CD8-positive, alpha-beta memory T cell (primary cell): Measurements from ENCODE around the gene VPS50. TPM values are rescaled to one million over a fixed set of nuclear protein-coding genes. Genes with fewer than 3 reads are reported as not detected.

ENCODE experiments used
- CTCF ChIA-PET: fragments of 350-600 bp; sonication (Branson Sonifier 250); formaldehyde crosslinking; loops from one replicate; lab custom pipeline; 2021; ENCODE audit warnings: antibody characterized with exemption; lab: Charles Lee
- POLR2A ChIA-PET: fragments of 350-600 bp; sonication (Branson Sonifier 250); formaldehyde crosslinking; loops from one replicate; lab custom pipeline; 2021; ENCODE audit warnings: antibody characterized with exemption; lab: Charles Lee
- DNase-seq, 5 donors: peaks; one replicate each; pipeline versions ENCODE4 v3.0.0 to v3.0.0-alpha.2; 2020 to 2022; ENCODE audit warnings: mixed read lengths in 1 of 5
- H3K27ac ChIP-seq: one replicate; pipeline ENCODE4 v1.7.0; 2013; ENCODE audit warnings: low read depth, mild to moderate bottlenecking, low read length, moderate library complexity
- H3K27me3 ChIP-seq: 2 replicates; pipeline ENCODE4 v1.7.0; 2013; ENCODE audit warnings: low read length, mild to moderate bottlenecking; ENCODE audit not compliant: insufficient read depth, poor library complexity, severe bottlenecking
- H3K36me3 ChIP-seq: 2 replicates; pipeline ENCODE4 v1.7.0; 2013; ENCODE audit warnings: mild to moderate bottlenecking, low read length, moderate library complexity; ENCODE audit not compliant: insufficient read depth
- H3K4me1 ChIP-seq: 2 replicates; pipeline ENCODE4 v1.7.0; 2013; ENCODE audit warnings: mild to moderate bottlenecking, low read length, moderate library complexity; ENCODE audit not compliant: insufficient read depth
- H3K4me3 ChIP-seq: 2 replicates; pipeline ENCODE4 v1.7.0; 2013; ENCODE audit warnings: mild to moderate bottlenecking, low read length
- H3K9me3 ChIP-seq: 2 replicates; pipeline ENCODE4 v1.7.0; 2013; ENCODE audit warnings: mild to moderate bottlenecking, low read length
- H3K27ac Mint-ChIP-seq, 8 donors: one replicate each; pipeline ENCODE4 v1.8.0; 2020 to 2021; ENCODE audit warnings: mixed read lengths in 8 of 8, mild to moderate bottlenecking in 6 of 8, inconsistent platforms in 3 of 8, moderate library complexity in 3 of 8
- H3K27me3 Mint-ChIP-seq, 2 donors: one replicate each; pipeline ENCODE4 v1.8.0; 2020 to 2021; ENCODE audit warnings: mixed read lengths in 2 of 2, mild to moderate bottlenecking in 1 of 2, moderate library complexity in 1 of 2
- H3K36me3 Mint-ChIP-seq, 3 donors: one replicate each; pipeline ENCODE4 v1.8.0; 2020 to 2021; ENCODE audit warnings: mixed read lengths in 3 of 3, inconsistent platforms in 1 of 3, mild to moderate bottlenecking in 1 of 3
- H3K4me1 Mint-ChIP-seq, 3 donors: one replicate each; pipeline ENCODE4 v1.8.0; 2020 to 2021; ENCODE audit warnings: mixed read lengths in 3 of 3, inconsistent platforms in 1 of 3, mild to moderate bottlenecking in 1 of 3
- H3K4me3 Mint-ChIP-seq, 7 donors: one replicate each; pipeline ENCODE4 v1.8.0; 2020 to 2021; ENCODE audit warnings: mixed read lengths in 7 of 7, mild to moderate bottlenecking in 6 of 7, moderate library complexity in 4 of 7, inconsistent platforms in 2 of 7
- H3K9me3 Mint-ChIP-seq, 5 donors: one replicate each; pipeline ENCODE4 v1.8.0; 2020 to 2022; ENCODE audit warnings: mixed read lengths in 5 of 5, mild to moderate bottlenecking in 3 of 5, moderate library complexity in 2 of 5, inconsistent platforms in 1 of 5
- polyA plus RNA-seq: library from polyadenylated mRNA; unstranded; fragments of 300-500 nt; fragmentation: Illumina TruSeq; gene quantifications from one replicate; pipeline ENCODE4 v1.2.3, GENCODE V29; 2021
- total RNA-seq, 2 experiments: library from RNA; stranded (reverse); gene quantifications; one replicate each; pipeline ENCODE4 v1.2.3, GENCODE V29; 2021

Gene VPS50
- total and polyA plus RNA-seq, 3 experiments from 2014 or later, result 14.9 to 28.2 (median 22.8) TPM

DNA sequence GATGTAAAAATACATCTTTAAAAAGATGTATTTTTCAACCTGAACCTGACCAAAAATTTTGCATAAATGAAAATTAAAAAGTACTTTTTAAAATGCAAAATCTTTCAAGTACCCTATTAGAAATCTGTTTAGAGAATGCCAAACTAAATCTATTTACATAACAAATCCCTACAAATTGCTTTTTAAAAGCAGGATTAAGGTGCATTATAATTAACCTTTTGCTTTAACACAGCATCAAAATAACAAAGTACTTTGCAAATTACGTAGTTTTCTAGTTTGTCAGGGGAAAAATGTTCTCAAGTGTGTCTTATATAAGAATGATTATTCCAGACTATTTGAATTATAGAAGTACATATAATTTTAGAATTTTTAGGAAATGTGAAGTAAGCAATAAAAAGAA lies 160.8 kb downstream of the VPS50 start:
- no peaks in the 10 kb centered on the region for H3K4me1 ChIP-seq
- Mint-ChIP-seq H3K4me1 (no peaks in the 10 kb centered on the region), H3K4me3 (no peak overlapping the region), H3K36me3 (no peaks in the 10 kb centered on the region), H3K27me3 (peaks cover 0 to 4% of the 10 kb centered on the region in 2 donors), H3K27ac (no peak overlapping the region), H3K9me3 (no peaks in the 10 kb centered on the region)
- ChIA-PET POLR2A (no interaction called here), CTCF (no interaction called here)
- no peaks in the 10 kb centered on the region for H3K9me3 ChIP-seq
- no peak for DNase-seq
- H3K27me3 ChIP-seq, result no peaks in the 10 kb centered on the region
- H3K27ac ChIP-seq, result no peak overlapping the region
- no peaks in the 10 kb centered on the region for H3K36me3 ChIP-seq
- no peak overlapping the region for H3K4me3 ChIP-seq

DNA sequence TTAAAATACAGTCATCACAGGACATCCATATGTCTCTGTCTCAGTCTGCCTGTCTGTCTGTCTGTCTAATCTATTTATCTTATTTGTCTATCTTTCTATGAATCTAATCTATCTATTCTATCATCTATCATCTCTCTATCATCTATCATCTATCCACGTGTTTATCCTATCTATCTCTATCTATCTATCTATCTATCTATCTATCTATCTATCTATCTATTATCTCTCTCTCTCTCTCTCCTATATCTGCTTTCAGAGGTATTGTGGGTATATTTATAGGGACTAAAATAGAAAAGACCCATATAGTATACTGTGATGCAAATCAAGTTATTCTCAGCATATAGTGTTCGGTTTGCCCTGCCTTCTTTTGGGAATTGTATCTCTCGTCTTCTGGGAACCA lies 167.5 kb downstream of the VPS50 start:
- H3K4me1 Mint-ChIP-seq, result no peaks in the 10 kb centered on the region
- no peak overlapping the region for H3K4me3 ChIP-seq
- no peak overlapping the region for H3K27ac ChIP-seq
- ChIA-PET CTCF (no interaction called here), POLR2A (no interaction called here)
- H3K36me3 ChIP-seq, result no peaks in the 10 kb centered on the region
- no peaks in the 10 kb centered on the region for H3K27me3 ChIP-seq
- no peak for DNase-seq
- no peaks in the 10 kb centered on the region for H3K9me3 ChIP-seq
- peaks cover 0 to 4% of the 10 kb centered on the region in 2 donors for H3K27me3 Mint-ChIP-seq
- no peaks in the 10 kb centered on the region for H3K36me3 Mint-ChIP-seq
- H3K27ac Mint-ChIP-seq, result no peak overlapping the region
- peaks cover 0 to 2% (median 0%) of the 10 kb centered on the region in 5 donors for H3K9me3 Mint-ChIP-seq
- no peaks in the 10 kb centered on the region for H3K4me1 ChIP-seq
- H3K4me3 Mint-ChIP-seq, result no peak overlapping the region

DNA sequence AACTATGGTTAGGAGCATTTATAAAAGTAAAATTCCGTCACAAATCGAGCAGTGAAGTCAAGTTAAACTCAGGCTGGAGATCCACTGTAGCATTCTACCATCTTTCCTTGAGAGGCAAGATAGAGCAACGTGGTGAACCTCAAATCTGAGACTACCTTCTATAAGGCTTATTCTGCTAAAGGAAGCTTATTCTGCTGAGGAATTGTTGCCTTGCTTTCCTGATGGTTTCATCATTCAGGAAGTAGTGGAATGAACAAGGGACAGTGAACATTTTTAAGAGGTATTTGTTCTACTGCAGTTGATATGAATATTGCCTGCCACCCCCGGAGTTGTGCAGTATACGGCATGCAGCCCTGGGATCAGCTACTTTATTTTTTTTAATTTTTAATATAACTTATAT lies 170.8 kb downstream of the VPS50 start:
- Mint-ChIP-seq H3K27me3 (peaks cover 0 to 8% of the 10 kb centered on the region in 2 donors), H3K36me3 (peaks cover 0 to 6% (median 0%) of the 10 kb centered on the region in 3 donors), H3K27ac (no peak overlapping the region), H3K4me1 (no peaks in the 10 kb centered on the region), H3K4me3 (no peak overlapping the region), H3K9me3 (peaks cover 5 to 20% (median 11%) of the 10 kb centered on the region in 5 donors)
- no peaks in the 10 kb centered on the region for H3K36me3 ChIP-seq
- no peak for DNase-seq
- ChIA-PET CTCF (no interaction called here), POLR2A (no interaction called here)
- no peak overlapping the region for H3K4me3 ChIP-seq
- no peaks in the 10 kb centered on the region for H3K27me3 ChIP-seq
- H3K4me1 ChIP-seq, result no peaks in the 10 kb centered on the region
- no peaks in the 10 kb centered on the region for H3K9me3 ChIP-seq
- no peak overlapping the region for H3K27ac ChIP-seq

DNA sequence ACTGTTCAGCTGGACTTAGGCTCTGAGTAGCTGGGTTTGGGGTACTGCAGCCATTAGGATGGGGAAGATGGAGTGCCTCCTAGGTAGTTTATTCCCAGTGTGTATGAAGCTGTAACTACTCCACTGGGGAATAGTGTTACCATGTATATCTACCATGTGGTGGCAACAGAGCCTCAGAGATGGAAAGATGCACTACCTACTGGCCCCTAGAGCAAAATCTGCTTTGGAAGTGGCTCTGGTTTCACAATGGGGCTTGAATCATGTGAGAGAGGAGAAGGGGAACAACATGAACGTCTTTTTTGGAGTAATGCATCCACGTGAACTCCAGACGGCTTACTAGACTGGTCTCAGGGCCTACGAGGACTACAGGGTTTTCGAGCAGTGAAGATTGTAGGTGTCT lies 175.1 kb downstream of the VPS50 start:
- Histone ChIP-seq H3K27ac (no peak overlapping the region), H3K27me3 (no peaks in the 10 kb centered on the region), H3K9me3 (no peaks in the 10 kb centered on the region), H3K4me1 (no peaks in the 10 kb centered on the region), H3K4me3 (no peak overlapping the region), H3K36me3 (no peaks in the 10 kb centered on the region)
- Mint-ChIP-seq H3K4me1 (no peaks in the 10 kb centered on the region), H3K4me3 (no peak overlapping the region), H3K27ac (no peak overlapping the region), H3K27me3 (peaks cover 4 to 6% of the 10 kb centered on the region in 2 donors), H3K36me3 (peaks cover 0 to 6% (median 0%) of the 10 kb centered on the region in 3 donors), H3K9me3 (peaks cover 5 to 20% (median 11%) of the 10 kb centered on the region in 5 donors)
- CTCF ChIA-PET, result no interaction called here
- no peak for DNase-seq
- POLR2A ChIA-PET, result no interaction called here

DNA sequence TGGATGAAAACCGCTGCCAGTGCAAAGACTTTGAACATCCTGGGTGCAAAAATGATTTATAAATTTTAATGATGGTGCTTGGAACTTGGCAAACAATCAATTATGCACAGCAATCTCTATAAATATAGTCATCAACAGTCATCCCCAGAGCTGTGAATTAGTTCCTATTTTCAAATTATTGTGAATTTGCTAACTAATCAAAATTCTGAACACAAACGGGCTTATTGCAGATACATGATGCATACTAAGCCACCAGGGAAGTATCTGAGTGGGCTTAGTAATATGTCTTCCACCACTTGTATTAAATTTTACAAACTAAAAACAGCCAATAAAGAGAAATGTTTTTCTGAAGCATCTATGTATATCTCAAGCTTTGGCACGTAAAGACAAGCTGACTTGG lies 177.2 kb downstream of the VPS50 start:
- H3K27ac ChIP-seq, result no peak overlapping the region
- ChIA-PET POLR2A (no interaction called here), CTCF (interaction anchor here (1.4 kb wide), 1 partner anchor 18 kb away, joined by 5 read pairs; no protein-coding TSS in a partner anchor)
- H3K27me3 ChIP-seq, result no peaks in the 10 kb centered on the region
- Mint-ChIP-seq H3K27ac (no peak overlapping the region), H3K27me3 (peaks cover 4 to 6% of the 10 kb centered on the region in 2 donors), H3K4me1 (no peaks in the 10 kb centered on the region), H3K9me3 (peaks cover 5 to 19% (median 11%) of the 10 kb centered on the region in 5 donors), H3K4me3 (no peak overlapping the region), H3K36me3 (peaks cover 0 to 6% (median 0%) of the 10 kb centered on the region in 3 donors)
- no peaks in the 10 kb centered on the region for H3K36me3 ChIP-seq
- DNase-seq, result no peak
- no peak overlapping the region for H3K4me3 ChIP-seq
- no peaks in the 10 kb centered on the region for H3K4me1 ChIP-seq
- no peaks in the 10 kb centered on the region for H3K9me3 ChIP-seq

Other genes with a start within 250 kb of the VPS50 start
- gene SAMD9, start 114.4 kb upstream of the VPS50 start, total RNA-seq, result 1 to 10 TPM; 9.3 to 9.4 TPM
- 28.4 TPM for gene SAMD9, start 114.4 kb upstream of the VPS50 start, polyA plus RNA-seq
- 1 to 10 TPM; 6.4 to 9.5 TPM for gene SAMD9L, start 84.0 kb upstream of the VPS50 start, total RNA-seq
- 45.7 TPM for gene SAMD9L, start 84.0 kb upstream of the VPS50 start, polyA plus RNA-seq
- gene HEPACAM2, start 5.9 kb upstream of the VPS50 start, total RNA-seq, result under 1 TPM in 1 of 2 experiments, not detected in 1; 0.11 TPM
- gene HEPACAM2, start 5.9 kb upstream of the VPS50 start, polyA plus RNA-seq, result not detected